ENCODE results near the gene GRM8.

Gene GRM8

DNA sequence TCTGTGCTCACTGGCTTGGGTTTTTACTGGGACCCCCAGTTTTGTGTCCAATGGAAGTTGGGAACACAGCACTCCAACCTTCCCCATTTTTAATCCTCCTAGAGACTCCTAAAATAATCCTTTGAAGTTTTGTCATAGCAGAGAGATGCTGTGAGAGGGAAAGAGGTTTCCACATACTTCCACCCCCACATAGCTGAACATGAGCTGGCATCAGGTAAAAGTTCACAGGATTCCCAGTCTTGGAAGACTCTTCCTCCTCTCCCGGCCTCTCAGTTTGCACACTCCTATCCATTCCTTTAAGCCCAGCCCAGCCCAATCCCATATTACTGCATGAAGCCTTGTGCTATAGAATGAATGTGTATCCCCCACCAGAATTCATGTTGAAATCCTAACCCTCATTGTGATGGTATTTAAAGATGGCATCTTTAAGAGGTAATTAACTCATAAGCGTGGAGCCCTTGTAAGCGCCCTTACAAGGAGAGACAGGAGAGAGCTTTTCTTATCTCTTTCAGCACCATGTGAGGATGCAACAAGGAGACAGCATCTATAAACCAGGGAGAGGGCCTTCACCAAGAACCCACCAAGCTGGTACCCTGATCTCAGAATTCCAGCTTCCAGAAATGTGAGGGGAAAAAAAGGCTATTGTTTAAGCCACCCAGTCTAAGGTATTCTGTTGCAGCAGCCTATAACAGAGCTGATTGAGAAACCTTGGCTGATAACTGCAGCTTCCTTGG lies 22.4 kb downstream of the GRM8 start:
- DNase-seq, result no peak

GRCh38 chr7:127226685-127227374 lies 25.9 kb downstream of the GRM8 start:
- no peak for DNase-seq

DNA sequence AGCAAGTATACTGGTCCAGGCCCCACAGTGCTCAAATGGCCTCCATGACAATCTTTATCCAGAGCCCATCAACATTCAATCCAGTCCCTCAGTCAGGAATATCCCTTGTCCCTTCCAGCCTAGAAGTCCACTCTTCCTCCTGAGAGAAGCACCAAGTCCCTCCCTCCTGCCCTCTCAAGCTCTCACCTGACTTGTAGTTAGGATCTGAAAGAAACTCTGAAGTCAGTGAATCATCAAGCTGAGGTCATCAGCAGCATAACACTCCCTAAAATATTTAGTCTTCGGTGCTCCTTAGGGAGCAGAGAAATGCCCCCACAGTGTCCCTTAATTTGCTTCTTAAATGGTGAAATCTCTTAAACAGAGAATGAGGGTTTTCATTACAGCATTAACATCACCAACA lies 31.0 kb downstream of the GRM8 start:
- no peak for DNase-seq

DNA sequence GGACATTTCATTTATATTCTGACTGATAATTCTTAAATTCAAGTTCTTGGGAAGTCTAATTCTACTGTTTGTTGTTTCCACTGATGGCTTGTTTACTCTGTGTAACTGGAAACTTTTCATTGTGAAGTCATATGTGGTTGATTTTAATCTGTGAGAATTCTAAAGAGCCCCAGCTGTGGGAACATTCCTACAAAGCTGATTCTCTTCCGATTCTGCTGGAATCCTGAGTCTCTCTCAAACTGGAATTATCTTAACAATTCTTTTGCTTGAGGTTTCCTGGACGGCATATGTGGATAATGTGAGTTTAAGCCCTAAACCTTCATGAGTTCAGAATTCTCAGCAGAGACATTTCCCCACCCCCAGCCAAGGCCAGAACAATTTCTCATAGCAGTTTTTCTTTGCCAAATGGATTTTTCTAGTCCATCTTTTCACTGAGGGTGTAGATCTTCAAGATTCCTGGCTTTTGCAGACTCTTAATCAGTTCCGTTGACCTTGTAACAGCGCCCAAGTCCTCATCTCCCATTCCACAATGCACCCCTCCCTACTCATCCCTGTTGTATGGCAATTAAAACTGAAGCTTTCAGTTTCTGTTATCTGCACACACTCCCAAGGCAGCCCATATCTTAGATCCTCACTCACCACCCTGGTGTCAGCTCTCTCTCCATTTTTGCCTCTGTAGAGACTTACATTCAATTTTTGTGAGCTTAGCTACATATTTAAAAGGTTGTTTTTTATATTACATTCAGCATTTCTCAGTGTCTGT lies 37.6 kb downstream of the GRM8 start:
- DNase-seq, result no peak

GRCh38 chr7:127209886-127210285 lies 42.9 kb downstream of the GRM8 start:
- no peak for DNase-seq

DNA sequence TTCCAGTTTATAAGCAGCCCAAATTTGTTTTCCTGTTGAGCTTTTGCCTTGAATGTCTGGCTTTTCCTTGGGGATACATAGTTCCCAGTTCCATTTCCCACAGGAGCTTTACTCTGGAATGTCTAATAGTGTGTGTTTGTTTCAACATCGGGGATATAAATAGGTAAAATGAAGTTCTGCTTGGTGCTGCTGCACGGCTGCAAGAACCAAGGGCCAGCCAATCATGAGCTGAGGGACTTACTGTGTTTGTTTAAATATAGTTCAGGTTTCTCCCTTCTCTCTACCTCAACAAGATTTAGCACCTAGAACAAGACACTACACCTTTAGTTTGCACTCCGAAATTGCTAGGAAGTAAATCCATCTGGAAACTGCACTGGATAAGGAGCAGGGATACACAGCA lies 43.9 kb downstream of the GRM8 start:
- DNase-seq, result no peak

GRCh38 chr7:127208351-127208750 lies 44.4 kb downstream of the GRM8 start:
- DNase-seq, result no peak

- DNase-seq, result no peak
These were observed 44.9 kb downstream of the GRM8 start for GRCh38 chr7:127207806-127208205.

GRCh38 chr7:127207230-127207629 lies 45.5 kb downstream of the GRM8 start:
- no peak for DNase-seq

DNA sequence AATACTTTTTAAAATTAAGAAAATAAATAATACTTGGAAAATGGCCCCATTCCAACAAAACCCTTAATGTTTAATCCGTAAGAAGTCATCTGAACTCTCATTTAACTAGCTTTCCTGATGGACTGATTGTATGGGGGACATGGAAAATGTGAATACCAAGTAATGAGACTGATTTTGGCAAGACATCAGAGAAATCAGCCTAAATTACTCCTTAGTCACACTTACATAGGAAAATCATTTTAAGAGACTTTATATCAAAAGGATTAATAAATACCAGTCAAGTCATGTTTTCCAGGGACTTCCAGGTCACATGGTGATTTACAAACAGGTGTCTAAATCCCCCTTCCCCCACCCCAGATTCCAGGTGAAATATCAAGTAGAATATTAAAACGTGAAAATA lies 58.2 kb downstream of the GRM8 start:
- DNase-seq, result no peak

GRCh38 chr7:127189886-127190285 lies 62.9 kb downstream of the GRM8 start:
- peak; percentile 25 for DNase-seq

DNA sequence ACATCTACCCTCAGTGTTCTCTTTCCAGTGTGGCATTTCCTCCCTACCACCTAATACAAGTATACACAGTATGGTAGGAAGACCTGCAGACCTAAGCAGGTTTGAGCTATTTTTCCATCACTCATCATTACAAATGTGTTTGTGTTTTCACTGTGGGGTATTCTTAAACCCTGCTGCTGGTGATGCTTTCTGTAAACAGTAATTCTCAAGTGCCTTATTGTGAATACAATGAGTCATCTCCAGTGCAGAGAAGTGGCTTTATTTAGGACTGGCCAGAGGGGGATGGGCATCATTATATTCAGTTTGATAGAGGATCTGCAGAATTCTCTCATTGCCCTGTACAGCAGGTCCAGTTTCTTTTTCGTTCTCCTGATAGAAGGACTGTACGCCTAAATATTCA lies 63.7 kb downstream of the GRM8 start:
- peak; percentile 80 for DNase-seq

- no peak for DNase-seq
These were observed 65.0 kb downstream of the GRM8 start for GRCh38 chr7:127187740-127188139.

- no peak for DNase-seq
These were observed 66.1 kb downstream of the GRM8 start for GRCh38 chr7:127186686-127187085.

DNA sequence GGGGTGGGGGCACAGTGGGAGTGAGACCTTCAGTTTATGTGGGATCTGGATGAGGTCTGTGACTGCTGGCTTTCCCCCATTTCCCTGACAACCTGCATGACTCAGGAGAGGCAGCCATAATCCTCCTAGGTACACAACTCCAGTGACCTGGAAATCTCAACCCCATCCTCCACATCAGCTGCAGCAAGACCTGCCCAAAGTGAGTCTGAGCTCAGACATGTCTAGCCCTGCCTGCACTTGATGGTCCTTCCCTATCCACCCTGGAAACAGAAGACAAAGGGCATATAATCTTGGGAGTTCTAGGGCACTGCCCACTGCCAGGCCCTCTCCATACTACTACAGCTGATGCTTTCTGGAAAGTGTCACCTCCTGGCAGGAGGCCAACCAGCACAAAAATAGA lies 75.6 kb downstream of the GRM8 start:
- DNase-seq, result no peak

DNA sequence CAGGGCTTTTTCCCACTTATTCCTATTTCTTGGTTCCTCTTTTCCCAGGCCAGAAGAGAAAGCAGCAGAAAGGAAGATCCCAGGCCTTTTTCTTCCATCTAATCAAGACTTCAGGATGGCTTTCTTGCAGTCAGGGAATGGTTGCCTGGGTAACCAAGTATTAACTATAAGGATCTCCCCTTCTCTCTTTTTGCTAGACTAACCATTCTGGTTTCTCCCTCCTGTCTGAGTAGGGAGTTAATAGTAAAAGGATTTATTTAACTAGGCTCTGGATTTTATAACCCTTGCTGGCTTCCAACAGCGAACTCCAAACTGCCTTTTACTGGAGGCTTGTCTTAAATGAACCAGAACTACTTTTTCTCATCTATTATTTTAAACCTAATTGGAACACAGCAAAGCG lies 90.4 kb downstream of the GRM8 start:
- no peak for DNase-seq

DNA sequence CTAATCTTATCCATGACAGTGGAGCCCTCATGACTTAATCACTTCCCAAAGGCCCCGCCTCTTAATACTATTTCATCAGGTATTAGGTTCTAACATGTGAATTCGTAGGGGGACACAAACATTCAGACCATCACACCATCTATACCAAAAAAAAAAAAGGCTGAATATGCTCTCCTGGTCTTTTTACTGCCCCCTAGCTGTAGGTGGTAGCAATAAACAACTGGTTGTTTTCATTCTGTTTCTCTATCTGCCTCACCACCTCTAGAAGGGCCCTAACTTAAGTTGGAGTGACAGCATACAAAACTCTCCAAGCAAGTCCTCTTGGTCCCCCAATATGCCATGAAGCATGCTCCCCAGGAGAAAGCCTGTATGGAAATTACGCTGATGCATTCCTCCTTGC lies 94.1 kb downstream of the GRM8 start:
- no peak for DNase-seq

DNA sequence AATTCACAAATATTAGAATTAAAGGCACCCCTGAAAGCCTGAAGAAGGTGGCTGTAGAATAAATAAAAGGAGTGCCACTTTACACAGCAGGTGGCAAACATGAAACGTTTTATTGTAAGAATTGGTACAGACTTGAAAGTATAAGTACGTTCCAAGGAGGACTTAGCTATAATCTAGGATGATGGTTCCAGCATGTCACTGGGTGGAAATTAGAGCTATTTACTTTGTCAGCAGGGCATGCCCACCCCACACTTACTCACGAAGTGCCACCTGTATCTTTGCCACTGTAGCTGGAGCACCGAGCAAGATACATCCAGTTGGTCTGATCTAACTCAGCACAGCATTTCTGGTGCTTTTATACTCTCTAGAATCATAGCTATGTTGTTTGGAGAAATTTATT lies 97.8 kb downstream of the GRM8 start:
- DNase-seq, result no peak

DNA sequence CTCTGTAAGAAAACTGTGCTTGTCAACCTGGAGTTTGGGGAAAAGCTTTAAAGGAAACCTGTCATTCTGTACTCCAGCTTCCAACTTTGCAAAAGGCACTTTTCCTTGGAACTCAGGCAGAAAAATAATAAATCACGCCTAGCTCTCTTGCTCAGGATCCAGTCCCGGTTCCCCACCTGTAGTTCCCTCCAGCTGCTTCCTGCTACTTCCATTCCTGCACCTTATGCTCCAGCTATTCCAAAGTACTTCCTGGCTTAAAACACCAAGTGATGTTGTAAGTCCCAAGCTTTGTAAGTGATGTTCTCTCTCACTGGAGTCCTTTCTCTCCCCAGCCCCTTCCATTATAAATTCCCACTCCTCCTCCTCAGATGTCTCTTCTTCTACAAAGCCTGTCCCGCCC lies 98.6 kb downstream of the GRM8 start:
- no peak for DNase-seq

GRCh38 chr7:127153315-127153714 lies 99.4 kb downstream of the GRM8 start:
- DNase-seq, result no peak

- no peak for DNase-seq
These were observed 100.3 kb downstream of the GRM8 start for GRCh38 chr7:127152423-127152822.

DNA sequence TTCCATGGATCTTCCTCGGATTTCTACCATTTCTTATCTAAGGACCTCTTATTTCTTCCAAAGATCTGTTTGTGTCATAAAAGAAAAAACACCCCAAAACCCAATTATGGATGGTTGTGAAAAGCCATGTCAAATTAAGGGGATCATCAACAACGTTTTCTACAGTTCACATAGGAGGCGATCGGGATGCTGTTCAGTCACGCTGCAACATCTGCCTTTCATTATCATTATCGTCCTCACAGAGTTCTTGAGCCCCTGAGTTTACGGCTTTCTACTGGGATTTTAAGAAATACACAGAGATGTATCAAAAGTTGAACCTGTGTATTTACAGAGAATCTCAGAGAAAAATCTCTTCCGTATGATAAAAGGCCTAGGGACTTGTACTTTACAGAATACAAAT lies 101.4 kb downstream of the GRM8 start:
- no peak for DNase-seq

DNA sequence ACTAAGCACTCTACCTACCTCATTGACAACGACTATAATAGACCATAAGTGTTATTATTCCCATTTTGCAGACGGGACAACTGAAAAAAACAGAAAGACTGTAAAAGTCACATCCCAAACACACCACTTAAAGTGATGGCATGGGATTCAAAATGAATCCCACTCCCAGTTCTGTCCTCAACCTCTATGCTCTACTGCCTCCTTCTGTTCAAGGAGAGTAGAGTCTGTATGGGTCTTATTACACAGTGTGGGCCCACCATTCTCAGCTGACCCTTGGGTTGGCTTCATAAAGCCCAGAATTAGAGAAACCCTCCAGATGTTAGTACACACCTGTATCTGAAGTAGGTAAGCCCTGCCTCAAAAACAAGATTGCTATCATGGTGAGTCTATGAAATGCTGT lies 102.2 kb downstream of the GRM8 start:
- no peak for DNase-seq
